GM12873 (cell line): ENCODE measurements around the gene MCU.

ENCODE experiments used
- TF ChIP-seq, protein P1 (sequence below): IDR thresholded peaks from 2 replicates; pipeline ENCODE4 v1.5.1; 2012; ENCODE audit warnings: low read depth, mild to moderate bottlenecking, moderate library complexity, low read length, control low read depth; ENCODE audit not compliant: insufficient read depth; ENCODE audit errors: missing control alignments

Gene MCU

DNA sequence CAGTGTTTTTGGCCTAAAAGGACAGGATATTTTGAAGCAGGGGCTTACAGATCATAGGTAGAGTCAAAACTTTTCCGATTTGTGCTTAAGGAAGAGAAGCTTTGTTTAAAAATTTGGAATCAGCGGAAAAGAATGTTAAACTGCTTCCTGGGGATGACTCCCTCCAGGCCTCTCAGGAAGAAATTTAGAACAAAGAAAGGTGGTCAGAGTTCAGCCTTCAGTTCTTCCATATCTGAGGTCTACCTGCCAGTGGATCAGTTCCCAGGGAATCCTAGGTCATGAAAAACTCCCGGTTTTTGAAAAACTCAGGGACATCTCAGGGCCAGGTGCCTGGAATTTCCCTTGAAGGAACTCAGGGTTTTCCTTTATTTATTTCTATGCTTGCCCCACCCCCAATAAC lies 100.3 kb downstream of the MCU start:
- TF ChIP-seq, protein P1, sequence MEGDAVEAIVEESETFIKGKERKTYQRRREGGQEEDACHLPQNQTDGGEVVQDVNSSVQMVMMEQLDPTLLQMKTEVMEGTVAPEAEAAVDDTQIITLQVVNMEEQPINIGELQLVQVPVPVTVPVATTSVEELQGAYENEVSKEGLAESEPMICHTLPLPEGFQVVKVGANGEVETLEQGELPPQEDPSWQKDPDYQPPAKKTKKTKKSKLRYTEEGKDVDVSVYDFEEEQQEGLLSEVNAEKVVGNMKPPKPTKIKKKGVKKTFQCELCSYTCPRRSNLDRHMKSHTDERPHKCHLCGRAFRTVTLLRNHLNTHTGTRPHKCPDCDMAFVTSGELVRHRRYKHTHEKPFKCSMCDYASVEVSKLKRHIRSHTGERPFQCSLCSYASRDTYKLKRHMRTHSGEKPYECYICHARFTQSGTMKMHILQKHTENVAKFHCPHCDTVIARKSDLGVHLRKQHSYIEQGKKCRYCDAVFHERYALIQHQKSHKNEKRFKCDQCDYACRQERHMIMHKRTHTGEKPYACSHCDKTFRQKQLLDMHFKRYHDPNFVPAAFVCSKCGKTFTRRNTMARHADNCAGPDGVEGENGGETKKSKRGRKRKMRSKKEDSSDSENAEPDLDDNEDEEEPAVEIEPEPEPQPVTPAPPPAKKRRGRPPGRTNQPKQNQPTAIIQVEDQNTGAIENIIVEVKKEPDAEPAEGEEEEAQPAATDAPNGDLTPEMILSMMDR = no peak

DNA sequence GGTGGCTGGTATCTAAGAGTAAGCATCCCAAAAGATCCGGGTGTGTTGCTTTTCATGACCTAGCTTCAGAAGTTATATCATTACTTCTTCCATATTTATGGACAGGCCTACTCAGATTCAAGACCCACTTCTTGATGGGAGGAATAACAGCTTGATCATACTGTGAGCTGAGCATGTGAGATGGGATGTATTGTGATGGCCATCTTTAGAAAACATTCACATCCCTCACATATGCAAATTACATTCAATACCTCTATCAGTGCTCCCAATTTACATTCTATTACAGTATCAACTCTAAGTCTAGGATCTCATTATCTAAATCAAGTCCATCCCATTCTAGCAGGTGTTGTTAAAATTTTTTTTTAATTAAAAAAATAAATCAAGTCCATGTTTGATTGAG lies 101.8 kb downstream of the MCU start:
- TF ChIP-seq, protein P1 = no peak

DNA sequence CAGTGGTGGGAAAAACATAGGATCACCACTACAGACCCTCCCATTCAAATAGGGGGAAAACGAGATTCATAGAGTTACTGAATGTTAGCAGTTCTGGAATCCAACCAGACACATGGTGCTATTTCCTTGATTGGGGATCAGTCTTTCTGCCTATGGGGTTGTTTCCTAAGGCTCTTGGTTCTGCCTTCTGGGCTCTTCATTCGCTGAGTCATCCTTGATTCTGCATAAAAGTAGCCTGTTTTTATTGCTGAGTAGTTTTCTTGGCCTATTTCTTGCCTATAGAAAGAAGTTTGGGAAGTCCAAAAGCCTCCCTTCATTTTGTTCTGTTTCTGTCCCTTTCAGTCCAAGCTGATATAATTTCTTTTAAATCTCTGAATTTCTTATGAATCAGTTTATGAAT lies 102.3 kb downstream of the MCU start:
- TF ChIP-seq, protein P1 = no peak

DNA sequence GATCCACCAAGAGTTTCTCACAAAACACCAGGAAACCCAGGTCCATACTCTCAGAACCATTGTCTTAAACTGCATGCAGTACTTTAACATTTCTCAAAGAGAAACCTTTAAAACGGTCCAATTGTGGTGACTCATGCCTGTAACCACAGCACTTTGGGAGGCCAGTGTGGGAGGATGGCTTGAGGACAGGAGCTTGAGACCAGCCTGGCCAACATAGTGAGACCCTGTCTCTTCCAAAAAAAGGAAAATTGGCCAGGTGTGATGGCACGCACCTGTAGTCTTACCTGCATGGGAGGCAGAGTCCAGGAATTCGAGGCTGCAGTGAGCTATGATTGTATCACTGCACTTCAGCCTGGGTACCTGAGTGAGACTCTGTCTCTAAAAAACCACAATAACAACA lies 104.1 kb downstream of the MCU start:
- TF ChIP-seq, protein P1 = no peak

DNA sequence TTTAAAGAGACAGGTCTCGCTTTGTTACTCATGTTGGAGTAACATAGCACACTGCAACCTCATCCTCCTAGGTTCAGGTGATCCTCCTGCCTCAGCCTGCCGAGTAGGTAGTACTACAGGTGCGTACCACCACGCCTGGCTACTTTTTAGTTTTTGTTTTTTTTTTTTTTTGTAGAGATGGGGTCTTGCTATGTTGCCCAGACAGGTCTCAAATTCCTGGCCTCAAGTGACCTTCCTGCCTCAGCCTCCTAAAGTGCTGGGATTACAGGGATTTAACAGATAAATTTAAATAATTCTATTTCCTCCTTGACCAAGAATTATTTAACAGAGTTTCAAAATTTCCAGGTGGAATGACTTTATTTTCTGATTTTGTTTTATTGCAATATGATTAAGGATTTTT lies 104.6 kb downstream of the MCU start:
- TF ChIP-seq, protein P1 = no peak

DNA sequence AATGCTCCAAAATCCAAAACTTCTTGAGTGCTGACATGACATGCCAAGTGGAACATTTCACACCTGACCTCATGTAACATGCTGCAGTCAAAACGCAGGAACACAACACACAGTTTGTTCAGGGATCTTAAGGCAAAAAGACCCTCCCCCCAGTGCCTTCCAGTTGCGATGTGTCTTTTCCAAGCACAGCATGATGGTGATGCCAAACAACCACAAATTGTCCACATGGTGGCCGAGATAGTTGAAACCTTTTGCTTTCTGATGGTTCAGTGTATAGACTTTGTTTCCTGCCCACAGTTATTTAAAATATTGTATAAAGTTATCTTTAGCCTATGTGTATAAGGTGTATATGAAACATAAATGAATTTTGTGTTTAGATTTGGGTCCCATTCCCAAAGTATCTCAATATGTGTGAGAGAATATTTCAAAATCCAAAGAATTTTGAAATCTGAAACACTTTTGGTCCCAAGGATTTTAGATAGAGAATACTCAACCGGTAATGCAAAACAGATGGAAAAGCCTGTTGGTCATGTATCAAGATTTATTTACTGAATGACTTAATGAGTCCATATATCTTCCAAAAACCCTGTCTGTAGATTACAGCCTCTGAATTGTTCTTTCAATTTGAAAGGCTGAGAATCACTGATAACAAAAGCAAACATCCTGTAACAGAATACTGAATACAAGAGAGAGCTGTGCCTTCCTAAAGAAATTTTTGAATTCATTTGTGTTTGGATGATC lies 108.2 kb downstream of the MCU start:
- TF ChIP-seq, protein P1 = no peak

DNA sequence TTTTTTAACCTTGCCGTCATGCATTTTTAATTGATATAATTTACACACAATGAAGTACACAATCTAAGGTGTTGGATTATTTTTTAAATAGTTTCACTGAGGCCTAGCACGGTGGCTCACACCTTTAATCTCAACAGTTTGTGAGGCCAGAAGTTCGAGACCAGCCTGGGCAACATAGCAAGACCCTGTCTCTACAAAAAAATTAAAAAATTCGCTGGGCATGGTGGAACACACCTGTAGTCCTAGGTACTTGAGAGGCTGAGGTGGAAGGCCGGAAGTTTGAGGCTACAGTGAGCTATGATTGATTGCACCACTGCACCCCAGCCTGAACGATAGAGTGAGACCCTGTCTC lies 108.8 kb downstream of the MCU start:
- TF ChIP-seq, protein P1 = no peak
